ENCODE data around the gene UBR3. TPM values are rescaled to one million over a fixed set of nuclear protein-coding genes. Genes with fewer than 3 reads are reported as not detected.

UBR3 gene
- polyA plus RNA-seq, 2 of the 4 experiments (the other 2 are of a cell fraction): 11.0 to 23.1 TPM

- TF ChIP-seq CHD4 (IDR thresholded peaks at IDR 0.05; ENCODE audit: borderline replicate concordance) (no peak), RCOR1 (IDR thresholded peaks at IDR 0.05; ENCODE audit: low read depth, low read length) (no peak)
- TF ChIP-seq, protein P1, sequence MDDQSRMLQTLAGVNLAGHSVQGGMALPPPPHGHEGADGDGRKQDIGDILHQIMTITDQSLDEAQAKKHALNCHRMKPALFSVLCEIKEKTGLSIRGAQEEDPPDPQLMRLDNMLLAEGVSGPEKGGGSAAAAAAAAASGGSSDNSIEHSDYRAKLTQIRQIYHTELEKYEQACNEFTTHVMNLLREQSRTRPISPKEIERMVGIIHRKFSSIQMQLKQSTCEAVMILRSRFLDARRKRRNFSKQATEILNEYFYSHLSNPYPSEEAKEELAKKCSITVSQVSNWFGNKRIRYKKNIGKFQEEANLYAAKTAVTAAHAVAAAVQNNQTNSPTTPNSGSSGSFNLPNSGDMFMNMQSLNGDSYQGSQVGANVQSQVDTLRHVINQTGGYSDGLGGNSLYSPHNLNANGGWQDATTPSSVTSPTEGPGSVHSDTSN (IDR thresholded peaks at IDR 0.05): no peak
- TF ChIP-seq, protein P2, sequence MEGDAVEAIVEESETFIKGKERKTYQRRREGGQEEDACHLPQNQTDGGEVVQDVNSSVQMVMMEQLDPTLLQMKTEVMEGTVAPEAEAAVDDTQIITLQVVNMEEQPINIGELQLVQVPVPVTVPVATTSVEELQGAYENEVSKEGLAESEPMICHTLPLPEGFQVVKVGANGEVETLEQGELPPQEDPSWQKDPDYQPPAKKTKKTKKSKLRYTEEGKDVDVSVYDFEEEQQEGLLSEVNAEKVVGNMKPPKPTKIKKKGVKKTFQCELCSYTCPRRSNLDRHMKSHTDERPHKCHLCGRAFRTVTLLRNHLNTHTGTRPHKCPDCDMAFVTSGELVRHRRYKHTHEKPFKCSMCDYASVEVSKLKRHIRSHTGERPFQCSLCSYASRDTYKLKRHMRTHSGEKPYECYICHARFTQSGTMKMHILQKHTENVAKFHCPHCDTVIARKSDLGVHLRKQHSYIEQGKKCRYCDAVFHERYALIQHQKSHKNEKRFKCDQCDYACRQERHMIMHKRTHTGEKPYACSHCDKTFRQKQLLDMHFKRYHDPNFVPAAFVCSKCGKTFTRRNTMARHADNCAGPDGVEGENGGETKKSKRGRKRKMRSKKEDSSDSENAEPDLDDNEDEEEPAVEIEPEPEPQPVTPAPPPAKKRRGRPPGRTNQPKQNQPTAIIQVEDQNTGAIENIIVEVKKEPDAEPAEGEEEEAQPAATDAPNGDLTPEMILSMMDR (IDR thresholded peaks at IDR 0.05): no peak
- POLR2A ChIA-PET: no interaction called here
- FAIRE-seq (no peak), DNase-seq (ENCODE audit: low read depth in 1 of 2, low spot score in 1 of 2) (no peak), ATAC-seq (no peak)
- no peak overlapping the region for H3K4me3 ChIP-seq
- H3K4me2 ChIP-seq: no peak overlapping the region
- CTCF ChIA-PET: no interaction called here
- H3K4me1 ChIP-seq: peaks cover 4% of the 10 kb centered on the region; the same call in 1 of the 3 replicates
- no peaks in the 10 kb centered on the region for H3K9me3 ChIP-seq
- 69% methylated on average over 4 of the region's 4 CpGs for WGBS (ENCODE audit: missing lambda C conversion rate)
- no peak overlapping the region for H3K27ac ChIP-seq
Observed at GRCh38 chr2:170034596-170034995, 207.3 kb downstream of the UBR3 start.

GRCh38 chr2:170038734-170039133 lies 211.5 kb downstream of the UBR3 start:
- H3K9me3 ChIP-seq: no peaks in the 10 kb centered on the region
- 97% methylated on average over 4 of the region's 4 CpGs for WGBS (ENCODE audit: missing lambda C conversion rate)
- ATAC-seq (no peak), FAIRE-seq (no peak), DNase-seq (ENCODE audit: low read depth in 1 of 2, low spot score in 1 of 2) (no peak)
- H3K27ac ChIP-seq: no peak overlapping the region
- ChIA-PET CTCF (interaction anchor here (1.0 kb wide), 1 partner anchor 26 kb away, joined by 4 read pairs; no protein-coding TSS in a partner anchor), POLR2A (interaction anchor here (0.6 kb wide), 1 partner anchor 64 kb away, joined by 3 read pairs; no protein-coding TSS in a partner anchor)
- H3K4me2 ChIP-seq: no peak overlapping the region
- no peak overlapping the region for H3K4me3 ChIP-seq
- peaks cover 4% of the 10 kb centered on the region; the same call in 1 of the 3 replicates for H3K4me1 ChIP-seq
- TF ChIP-seq, protein P3, sequence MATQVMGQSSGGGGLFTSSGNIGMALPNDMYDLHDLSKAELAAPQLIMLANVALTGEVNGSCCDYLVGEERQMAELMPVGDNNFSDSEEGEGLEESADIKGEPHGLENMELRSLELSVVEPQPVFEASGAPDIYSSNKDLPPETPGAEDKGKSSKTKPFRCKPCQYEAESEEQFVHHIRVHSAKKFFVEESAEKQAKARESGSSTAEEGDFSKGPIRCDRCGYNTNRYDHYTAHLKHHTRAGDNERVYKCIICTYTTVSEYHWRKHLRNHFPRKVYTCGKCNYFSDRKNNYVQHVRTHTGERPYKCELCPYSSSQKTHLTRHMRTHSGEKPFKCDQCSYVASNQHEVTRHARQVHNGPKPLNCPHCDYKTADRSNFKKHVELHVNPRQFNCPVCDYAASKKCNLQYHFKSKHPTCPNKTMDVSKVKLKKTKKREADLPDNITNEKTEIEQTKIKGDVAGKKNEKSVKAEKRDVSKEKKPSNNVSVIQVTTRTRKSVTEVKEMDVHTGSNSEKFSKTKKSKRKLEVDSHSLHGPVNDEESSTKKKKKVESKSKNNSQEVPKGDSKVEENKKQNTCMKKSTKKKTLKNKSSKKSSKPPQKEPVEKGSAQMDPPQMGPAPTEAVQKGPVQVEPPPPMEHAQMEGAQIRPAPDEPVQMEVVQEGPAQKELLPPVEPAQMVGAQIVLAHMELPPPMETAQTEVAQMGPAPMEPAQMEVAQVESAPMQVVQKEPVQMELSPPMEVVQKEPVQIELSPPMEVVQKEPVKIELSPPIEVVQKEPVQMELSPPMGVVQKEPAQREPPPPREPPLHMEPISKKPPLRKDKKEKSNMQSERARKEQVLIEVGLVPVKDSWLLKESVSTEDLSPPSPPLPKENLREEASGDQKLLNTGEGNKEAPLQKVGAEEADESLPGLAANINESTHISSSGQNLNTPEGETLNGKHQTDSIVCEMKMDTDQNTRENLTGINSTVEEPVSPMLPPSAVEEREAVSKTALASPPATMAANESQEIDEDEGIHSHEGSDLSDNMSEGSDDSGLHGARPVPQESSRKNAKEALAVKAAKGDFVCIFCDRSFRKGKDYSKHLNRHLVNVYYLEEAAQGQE (IDR thresholded peaks at IDR 0.05): no peak
- TF ChIP-seq HOXB13 (CRISPR knock-in tag; IDR thresholded peaks at IDR 0.05; ENCODE audit: low read depth) (no peak), CBX8 (IDR thresholded peaks at IDR 0.05) (no peak), NR3C1 (IDR thresholded peaks at IDR 0.05) (no peak), MAX (IDR thresholded peaks at IDR 0.05) (no peak), JUNB (IDR thresholded peaks at IDR 0.05) (no peak), SMC3 (IDR thresholded peaks at IDR 0.05) (no peak), CEBPB (IDR thresholded peaks at IDR 0.05) (no peak), HOXA7 (CRISPR knock-in tag; IDR thresholded peaks at IDR 0.05) (no peak), HOXB5 (CRISPR knock-in tag; IDR thresholded peaks at IDR 0.05) (no peak)
- TF ChIP-seq, protein P1 (IDR thresholded peaks at IDR 0.05): no peak
